ENCODE results near the gene RBM19. TPM values are rescaled to one million over a fixed set of nuclear protein-coding genes. Genes with fewer than 3 reads are reported as not detected.
"Not testable (repeated sequence)": the region's sequence is repeated elsewhere in the genome, so short reads cannot be mapped to it uniquely, and the experiment has no call there.

The RBM19 gene
- total RNA-seq, 1 experiment from 2014 or later, result 47.2 TPM

DNA sequence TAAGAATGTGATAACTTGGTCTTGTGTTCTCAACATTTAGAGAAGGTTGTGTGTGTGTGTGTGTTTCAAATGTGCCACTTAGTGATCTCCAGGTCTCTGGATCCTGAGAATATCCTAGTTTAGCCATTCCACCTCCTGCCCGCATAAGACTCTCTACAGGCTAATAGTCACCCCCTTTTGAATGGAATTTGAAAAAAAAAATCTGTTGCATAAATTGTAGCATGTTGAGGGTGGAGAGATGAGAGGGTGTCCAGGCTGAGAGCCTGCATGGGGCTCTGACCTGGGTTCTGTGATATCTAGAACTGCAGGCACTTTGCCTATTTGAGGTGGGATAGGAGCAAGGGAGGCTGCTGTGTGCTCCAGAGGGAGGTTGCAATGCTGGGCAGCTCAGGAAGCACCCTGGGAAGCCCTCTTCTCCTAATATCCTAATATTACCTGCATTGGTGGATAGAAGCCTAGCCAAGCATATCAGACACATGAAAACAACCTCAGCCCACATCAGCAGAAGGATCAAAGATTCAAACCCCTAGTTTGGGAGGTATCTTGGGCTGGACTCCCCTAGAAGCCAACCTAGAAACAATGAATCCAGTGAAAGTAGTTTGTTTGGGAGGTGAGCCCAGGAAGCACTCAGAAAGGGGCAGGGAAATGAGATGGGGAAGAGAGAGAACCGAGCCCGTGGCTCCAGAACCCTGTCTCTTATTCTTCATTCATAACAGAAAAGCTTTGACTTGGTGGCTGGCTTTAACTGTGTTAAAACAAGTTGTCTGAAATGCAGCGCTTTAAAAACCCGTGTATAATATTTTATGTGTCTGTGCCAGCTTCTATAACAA lies 35.6 kb upstream of the RBM19 start:
- BruUV-seq (replicated peaks), result no TSS peak
- CTCF ChIA-PET, result interaction anchor here (0.5 to 1.0 kb wide), 2 partner anchors 35 to 799 kb away, joined by 3 to 5 read pairs; partner anchors contain the start of gene RBM19
- H3K27me3 Mint-ChIP-seq (ENCODE audit: unreplicated experiment), result peaks cover 53% of the 10 kb centered on the region

DNA sequence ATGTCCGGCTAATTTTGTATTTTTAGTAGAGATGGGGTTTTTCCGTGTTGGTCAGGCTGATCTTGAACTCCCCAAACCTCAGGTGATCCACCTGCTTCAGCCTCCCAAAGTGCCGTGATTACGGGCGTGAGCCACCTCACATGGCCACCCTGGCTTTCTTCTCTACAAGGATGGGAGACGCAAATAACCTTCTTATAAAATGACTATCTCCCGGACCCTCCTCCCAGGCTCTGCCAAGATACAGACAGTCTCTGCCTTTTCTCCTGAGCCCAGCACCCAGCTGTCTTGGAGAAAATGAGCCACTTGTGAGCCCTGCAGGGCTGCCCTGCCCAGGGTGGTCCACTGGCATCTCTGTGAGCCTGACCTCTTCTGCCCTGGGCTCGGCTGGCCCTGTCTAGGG lies 34.7 kb upstream of the RBM19 start:
- CTCF ChIA-PET, result interaction anchor here (0.5 kb wide), 1 partner anchor 800 kb away, joined by 5 read pairs; no protein-coding TSS in a partner anchor
- no peak for DNase-seq
- no peaks in the 10 kb centered on the region for H3K4me1 Mint-ChIP-seq (ENCODE audit: low read depth, unreplicated experiment)
- no peaks in the 10 kb centered on the region for H3K36me3 Mint-ChIP-seq (ENCODE audit: insufficient read depth, unreplicated experiment)
- H3K4me3 Mint-ChIP-seq (ENCODE audit: low read depth, unreplicated experiment), result no peak overlapping the region
- TF ChIP-seq, protein P1, sequence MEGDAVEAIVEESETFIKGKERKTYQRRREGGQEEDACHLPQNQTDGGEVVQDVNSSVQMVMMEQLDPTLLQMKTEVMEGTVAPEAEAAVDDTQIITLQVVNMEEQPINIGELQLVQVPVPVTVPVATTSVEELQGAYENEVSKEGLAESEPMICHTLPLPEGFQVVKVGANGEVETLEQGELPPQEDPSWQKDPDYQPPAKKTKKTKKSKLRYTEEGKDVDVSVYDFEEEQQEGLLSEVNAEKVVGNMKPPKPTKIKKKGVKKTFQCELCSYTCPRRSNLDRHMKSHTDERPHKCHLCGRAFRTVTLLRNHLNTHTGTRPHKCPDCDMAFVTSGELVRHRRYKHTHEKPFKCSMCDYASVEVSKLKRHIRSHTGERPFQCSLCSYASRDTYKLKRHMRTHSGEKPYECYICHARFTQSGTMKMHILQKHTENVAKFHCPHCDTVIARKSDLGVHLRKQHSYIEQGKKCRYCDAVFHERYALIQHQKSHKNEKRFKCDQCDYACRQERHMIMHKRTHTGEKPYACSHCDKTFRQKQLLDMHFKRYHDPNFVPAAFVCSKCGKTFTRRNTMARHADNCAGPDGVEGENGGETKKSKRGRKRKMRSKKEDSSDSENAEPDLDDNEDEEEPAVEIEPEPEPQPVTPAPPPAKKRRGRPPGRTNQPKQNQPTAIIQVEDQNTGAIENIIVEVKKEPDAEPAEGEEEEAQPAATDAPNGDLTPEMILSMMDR (IDR thresholded peaks at IDR 0.05; ENCODE audit: unreplicated experiment), result no peak
- no TSS peak for BruUV-seq (replicated peaks)
- H3K27ac Mint-ChIP-seq (ENCODE audit: unreplicated experiment), result no peak overlapping the region
- intact Hi-C loops (cut with micrococcal nuclease; ENCODE audit: unreplicated experiment), result no loop called here
- H3K9me3 Mint-ChIP-seq (ENCODE audit: low read depth, unreplicated experiment), result no peaks in the 10 kb centered on the region
- peaks cover 60% of the 10 kb centered on the region for H3K27me3 Mint-ChIP-seq (ENCODE audit: unreplicated experiment)

More for the DNA sequence above, 35.6 kb upstream of the RBM19 start:
- Mint-ChIP-seq H3K4me1 (ENCODE audit: low read depth, unreplicated experiment) (no peaks in the 10 kb centered on the region), H3K27ac (ENCODE audit: unreplicated experiment) (no peak overlapping the region), H3K9me3 (ENCODE audit: low read depth, unreplicated experiment) (no peaks in the 10 kb centered on the region), H3K36me3 (ENCODE audit: insufficient read depth, unreplicated experiment) (no peaks in the 10 kb centered on the region), H3K4me3 (ENCODE audit: low read depth, unreplicated experiment) (no peak overlapping the region)
- intact Hi-C loops (cut with micrococcal nuclease; ENCODE audit: unreplicated experiment), result no loop called here
- DNase-seq, result no peak
- TF ChIP-seq, protein P1 (IDR thresholded peaks at IDR 0.05; ENCODE audit: unreplicated experiment), result no peak

DNA sequence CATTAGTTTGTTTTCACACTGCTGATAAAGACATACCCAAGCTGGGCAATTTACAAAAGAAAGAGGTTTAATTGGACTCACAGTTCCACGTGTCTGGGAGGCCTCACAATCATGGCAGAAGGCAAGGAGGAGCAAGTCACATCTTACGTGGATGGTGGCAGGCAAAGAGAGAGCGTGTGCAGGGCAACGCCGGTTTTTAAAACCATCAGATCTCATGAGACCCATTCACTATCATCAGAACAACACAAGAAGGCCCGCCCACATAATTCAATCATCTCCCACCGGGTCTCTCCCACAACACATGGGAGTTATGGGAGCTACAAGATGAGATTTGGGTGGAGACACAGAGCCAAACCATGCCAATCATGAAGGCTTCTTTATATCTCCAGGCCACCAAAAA lies 34.1 kb upstream of the RBM19 start:
- H3K4me1 Mint-ChIP-seq (ENCODE audit: low read depth, unreplicated experiment); H3K4me3 Mint-ChIP-seq (ENCODE audit: low read depth, unreplicated experiment); H3K27ac Mint-ChIP-seq (ENCODE audit: unreplicated experiment); BruUV-seq (replicated peaks); CTCF ChIA-PET; DNase-seq; H3K9me3 Mint-ChIP-seq (ENCODE audit: low read depth, unreplicated experiment); intact Hi-C loops (cut with micrococcal nuclease; ENCODE audit: unreplicated experiment); H3K36me3 Mint-ChIP-seq (ENCODE audit: insufficient read depth, unreplicated experiment): not testable (repeated sequence)
- peaks cover 66% of the 10 kb centered on the region for H3K27me3 Mint-ChIP-seq (ENCODE audit: unreplicated experiment)

DNA sequence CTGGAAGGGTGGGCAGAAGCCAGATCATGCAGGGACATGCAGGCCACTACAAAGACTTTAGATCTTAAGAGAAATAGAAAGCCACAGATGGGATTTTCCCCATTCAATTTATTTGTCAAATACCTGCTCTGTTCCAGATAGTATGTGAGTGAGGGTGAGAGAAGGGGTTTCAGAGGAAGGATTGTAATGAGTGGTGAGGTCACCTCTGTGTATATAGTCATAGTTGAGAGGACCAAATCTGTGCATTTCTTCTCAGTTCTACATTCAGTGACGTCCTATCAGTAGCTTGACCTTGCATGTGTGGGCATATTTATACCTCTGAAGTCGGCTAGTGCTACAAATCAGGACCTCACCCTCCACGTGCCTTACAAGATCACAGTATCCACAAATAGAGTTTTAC lies 31.2 kb upstream of the RBM19 start:
- H3K36me3 Mint-ChIP-seq (ENCODE audit: insufficient read depth, unreplicated experiment), result no peaks in the 10 kb centered on the region
- CTCF ChIA-PET, result no interaction called here
- intact Hi-C loops (cut with micrococcal nuclease; ENCODE audit: unreplicated experiment), result no loop called here
- no TSS peak for BruUV-seq (replicated peaks)
- peaks cover 84% of the 10 kb centered on the region for H3K27me3 Mint-ChIP-seq (ENCODE audit: unreplicated experiment)
- H3K4me1 Mint-ChIP-seq (ENCODE audit: low read depth, unreplicated experiment), result no peaks in the 10 kb centered on the region
- no peak for DNase-seq
- no peak overlapping the region for H3K27ac Mint-ChIP-seq (ENCODE audit: unreplicated experiment)
- H3K9me3 Mint-ChIP-seq (ENCODE audit: low read depth, unreplicated experiment), result no peaks in the 10 kb centered on the region
- TF ChIP-seq, protein P1 (IDR thresholded peaks at IDR 0.05; ENCODE audit: unreplicated experiment), result no peak
- no peak overlapping the region for H3K4me3 Mint-ChIP-seq (ENCODE audit: low read depth, unreplicated experiment)

DNA sequence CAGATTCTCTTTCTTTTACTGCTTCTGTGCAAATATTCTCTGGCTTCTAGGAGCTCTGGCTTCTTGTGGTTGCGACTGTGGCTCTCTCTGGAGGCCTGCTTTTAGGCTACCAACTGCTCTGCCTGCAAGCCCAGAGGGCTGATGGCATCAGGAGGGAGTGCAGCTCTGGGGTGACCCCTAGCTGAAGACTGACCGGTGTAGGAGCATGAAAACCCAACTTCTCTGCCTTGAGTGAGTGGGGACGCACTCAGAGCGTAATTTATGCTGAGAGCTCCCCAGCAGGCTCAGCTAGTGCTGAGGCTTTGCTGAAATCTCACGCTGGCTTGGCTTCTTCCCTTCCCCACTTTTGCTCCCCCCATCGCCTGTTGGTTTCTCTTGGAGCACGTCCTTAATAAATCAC lies 29.9 kb upstream of the RBM19 start:
- TF ChIP-seq, protein P1 (IDR thresholded peaks at IDR 0.05; ENCODE audit: unreplicated experiment), result no peak
- BruUV-seq (replicated peaks), result no TSS peak
- no peaks in the 10 kb centered on the region for H3K36me3 Mint-ChIP-seq (ENCODE audit: insufficient read depth, unreplicated experiment)
- H3K4me1 Mint-ChIP-seq (ENCODE audit: low read depth, unreplicated experiment), result no peaks in the 10 kb centered on the region
- no peak overlapping the region for H3K4me3 Mint-ChIP-seq (ENCODE audit: low read depth, unreplicated experiment)
- intact Hi-C loops (cut with micrococcal nuclease; ENCODE audit: unreplicated experiment), result no loop called here
- peaks cover 86% of the 10 kb centered on the region for H3K27me3 Mint-ChIP-seq (ENCODE audit: unreplicated experiment)
- H3K9me3 Mint-ChIP-seq (ENCODE audit: low read depth, unreplicated experiment), result no peaks in the 10 kb centered on the region
- no peak overlapping the region for H3K27ac Mint-ChIP-seq (ENCODE audit: unreplicated experiment)
- no peak for DNase-seq
- CTCF ChIA-PET, result no interaction called here

Measured in Calu3 (cell line).